NCI-H1694 (cell line): ENCODE results near the gene PARD6B.
"Not testable (repeated sequence)": the region's sequence is repeated elsewhere in the genome, so short reads cannot be mapped to it uniquely, and the experiment has no call there.

Experiments
- DNase-seq: peaks from one replicate; lab custom pipeline; 2025; lab: John Stamatoyannopoulos, UW

The PARD6B gene

DNA sequence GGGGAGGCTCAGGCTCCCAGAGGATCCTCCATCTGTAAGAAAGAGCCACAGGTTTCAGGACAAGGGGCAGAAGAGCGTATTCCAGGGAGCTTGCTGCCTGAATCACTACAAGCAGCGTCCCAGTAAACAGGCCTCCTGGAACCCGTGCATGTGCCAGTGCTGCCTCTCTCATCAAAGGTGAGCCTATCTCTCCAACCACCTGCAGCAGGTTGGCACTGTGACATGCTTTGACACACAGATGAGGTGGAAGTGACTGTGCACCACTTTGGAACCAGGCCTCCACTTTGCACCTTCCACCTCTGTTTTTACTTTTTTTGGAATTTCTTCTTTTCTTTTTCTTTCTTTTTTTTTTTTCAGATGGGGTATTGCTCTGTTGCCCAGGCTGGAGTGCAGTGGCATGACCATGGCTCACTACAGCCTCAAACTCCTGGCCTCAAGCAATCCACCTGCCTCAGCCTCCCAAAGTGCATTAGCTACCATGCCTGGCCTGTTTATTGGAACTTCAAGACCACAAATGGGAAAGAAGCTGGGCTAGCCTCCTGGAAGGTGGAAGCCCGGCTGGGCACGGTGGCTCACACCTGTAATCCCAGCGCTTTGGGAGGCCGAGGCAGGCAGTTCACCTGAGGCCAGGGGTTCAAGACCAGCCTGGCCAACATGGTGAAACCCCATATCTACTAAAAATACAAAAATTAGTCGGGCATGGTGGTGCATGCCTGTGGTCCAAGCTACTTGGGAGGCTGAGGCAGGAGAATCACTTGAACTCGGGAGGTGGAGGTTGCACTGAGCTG lies 27.5 kb upstream of the PARD6B start:
- DNase-seq, result not testable (repeated sequence)

DNA sequence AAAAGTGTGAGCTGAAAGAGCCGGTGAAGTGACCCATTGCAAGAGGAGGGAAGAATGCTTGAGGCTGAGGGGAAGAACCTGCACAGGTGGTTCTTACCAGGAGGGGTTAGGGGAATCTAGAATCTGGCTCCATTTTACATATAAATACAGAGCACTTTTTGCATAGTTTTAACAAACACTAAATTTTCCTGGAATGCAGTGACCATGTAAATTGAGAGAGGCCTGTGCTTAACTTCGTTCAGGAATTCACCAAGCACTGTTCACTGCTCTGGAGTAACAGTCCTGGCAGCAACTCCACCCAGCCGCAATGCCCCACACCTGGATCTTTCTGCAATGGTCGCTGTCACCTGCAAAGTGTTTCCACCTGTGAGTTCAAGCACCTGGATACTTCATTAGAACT lies 26.9 kb upstream of the PARD6B start:
- no peak for DNase-seq

- DNase-seq, result no peak
Measured at GRCh38 chr20:50704971-50705370, 26.4 kb upstream of the PARD6B start.

- no peak for DNase-seq
Measured at GRCh38 chr20:50708845-50709635, 22.3 kb upstream of the PARD6B start.

DNA sequence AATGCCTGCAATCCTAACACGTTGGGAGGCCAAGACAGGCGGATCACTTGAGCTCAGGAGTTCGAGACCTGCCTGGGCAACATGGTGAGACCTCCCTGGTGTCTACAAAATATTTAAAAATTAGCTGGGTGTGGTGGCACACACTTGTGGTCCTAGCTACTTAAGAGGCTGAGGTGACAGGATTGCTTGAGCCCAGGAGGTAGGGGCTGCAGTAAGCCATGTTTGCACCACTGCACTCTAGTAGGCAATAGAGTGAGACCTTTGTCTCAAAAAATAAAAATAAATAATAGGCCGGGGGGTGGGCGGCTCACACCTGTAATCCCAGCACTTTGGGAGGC lies 21.8 kb upstream of the PARD6B start:
- no peak for DNase-seq

GRCh38 chr20:50710492-50711063 lies 20.8 kb upstream of the PARD6B start:
- DNase-seq, result no peak

- no peak for DNase-seq
Measured at GRCh38 chr20:50711113-50711825, 20.1 kb upstream of the PARD6B start.

DNA sequence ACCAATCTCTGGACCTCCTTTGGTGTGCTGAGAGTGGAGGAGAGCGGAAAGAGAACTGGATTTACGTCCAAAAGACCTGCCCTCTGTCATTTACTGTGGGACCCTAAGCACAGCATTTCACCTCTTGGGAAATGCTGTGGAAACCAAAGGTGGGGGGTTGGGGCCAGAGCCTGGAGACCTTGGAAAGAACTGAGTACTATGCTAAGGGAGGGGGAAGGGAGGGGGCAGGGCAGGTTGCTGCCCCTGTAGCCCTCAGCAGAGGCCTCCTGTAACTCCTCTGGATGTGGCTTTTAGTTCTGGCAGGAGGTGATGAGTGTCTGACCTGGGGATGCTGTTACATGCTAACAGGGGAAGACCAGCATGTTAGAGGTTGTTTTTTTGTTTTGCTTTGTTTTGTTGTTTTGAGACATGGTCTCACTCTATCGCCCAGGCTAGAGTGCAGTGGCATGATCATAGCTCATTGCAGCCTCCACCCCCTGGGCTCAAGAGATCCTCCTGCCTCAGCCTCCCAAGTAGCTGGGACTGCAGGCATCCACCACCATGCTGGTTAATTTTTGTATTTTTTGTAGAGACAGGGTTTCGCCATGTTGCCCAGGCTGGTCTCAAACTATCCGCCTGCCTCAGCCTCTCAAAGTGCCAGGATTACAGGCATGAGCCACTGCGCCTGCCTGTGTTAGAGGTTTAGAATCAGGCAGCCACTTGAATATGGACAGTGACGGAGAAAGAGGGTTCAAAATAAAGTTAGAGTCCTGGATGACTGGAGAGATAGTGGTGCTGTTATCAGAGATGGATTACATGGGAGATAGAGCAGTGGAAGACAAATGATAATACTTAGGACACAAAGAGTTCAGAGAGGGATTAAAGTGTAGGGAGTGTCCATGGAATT lies 18.4 kb upstream of the PARD6B start:
- no peak for DNase-seq

- DNase-seq, result no peak
Measured at GRCh38 chr20:50713657-50714101, 17.7 kb upstream of the PARD6B start.

GRCh38 chr20:50714426-50714825 lies 17.0 kb upstream of the PARD6B start:
- DNase-seq, result not testable (repeated sequence)

- DNase-seq, result no peak
Measured at GRCh38 chr20:50715694-50716093, 15.7 kb upstream of the PARD6B start.

DNA sequence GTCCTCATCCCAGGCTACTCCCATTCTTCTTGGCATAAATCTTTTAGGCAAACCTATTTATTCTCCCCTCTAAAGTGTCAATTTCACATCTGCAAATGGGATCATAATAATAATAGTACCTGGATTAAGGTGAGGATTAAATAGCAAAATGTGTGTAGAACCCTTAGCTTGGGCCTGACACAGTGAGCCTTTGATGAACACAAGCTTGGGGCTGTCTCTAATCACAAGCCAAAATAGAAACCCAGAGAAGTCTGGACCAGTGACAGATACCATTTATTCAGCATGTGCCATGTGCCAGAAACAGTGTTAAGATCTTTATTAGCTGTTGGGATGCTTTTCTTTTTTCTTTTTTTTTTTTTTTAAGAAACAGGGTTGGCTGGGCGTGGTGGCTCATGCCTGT lies 14.9 kb upstream of the PARD6B start:
- DNase-seq, result no peak

DNA sequence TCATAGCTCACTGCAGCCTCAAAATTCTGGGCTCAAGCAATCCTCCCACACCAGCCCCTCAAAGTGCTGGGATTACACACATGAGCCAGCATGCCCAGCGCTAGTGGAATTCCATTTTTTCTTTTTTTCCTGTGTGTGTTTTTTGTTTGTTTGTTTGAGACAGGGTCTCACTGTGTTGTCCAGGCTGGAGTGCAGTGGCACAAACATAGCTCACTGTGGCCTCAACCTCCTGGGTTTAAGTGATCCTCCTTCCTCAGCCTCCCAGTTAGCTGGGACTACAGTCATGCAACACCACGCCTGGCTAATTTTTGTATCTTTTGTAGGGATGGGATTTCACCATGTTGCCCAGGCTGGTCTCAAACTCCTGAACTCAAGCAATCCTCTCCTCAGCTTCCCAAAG lies 14.1 kb upstream of the PARD6B start:
- DNase-seq, result no peak

DNA sequence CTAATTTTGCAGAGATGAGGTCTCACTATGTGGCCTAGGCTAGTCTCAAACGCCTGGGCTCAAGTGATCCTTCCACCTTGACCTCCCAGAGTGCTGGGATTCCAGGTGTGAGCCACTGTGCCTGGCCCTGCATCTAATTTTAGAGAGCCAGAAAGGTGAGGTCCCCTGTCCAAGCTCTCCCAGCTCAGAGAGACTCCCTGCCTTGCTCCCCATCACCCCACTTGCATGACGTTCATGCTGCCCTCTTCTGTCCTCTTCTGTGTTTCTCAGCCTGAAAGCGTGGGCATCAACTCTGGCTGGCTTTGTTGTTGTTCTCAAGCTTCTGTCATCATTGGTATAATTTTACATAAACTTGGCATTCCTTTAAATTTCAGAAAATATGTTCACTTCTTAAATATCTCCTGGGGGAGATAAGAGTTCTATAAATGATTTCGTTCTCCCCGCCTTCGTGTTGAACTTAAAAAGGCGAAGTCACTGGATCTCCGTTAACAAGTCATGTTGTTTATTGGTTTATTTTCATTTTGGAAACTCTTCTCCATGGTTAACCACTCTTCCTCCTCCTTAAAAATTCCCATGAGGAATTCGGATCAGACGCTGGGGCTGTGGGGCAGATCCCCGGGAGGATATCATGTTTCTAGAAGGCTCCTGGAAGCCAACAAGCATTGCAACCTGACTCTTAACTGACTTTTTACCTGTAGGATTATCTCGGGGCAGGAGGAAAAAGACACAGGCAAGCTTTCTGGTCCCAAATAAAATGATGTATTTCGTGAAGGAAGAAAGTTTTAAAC lies 13.2 kb upstream of the PARD6B start:
- no peak for DNase-seq

- no peak for DNase-seq
Measured at GRCh38 chr20:50719328-50719727, 12.1 kb upstream of the PARD6B start.

DNA sequence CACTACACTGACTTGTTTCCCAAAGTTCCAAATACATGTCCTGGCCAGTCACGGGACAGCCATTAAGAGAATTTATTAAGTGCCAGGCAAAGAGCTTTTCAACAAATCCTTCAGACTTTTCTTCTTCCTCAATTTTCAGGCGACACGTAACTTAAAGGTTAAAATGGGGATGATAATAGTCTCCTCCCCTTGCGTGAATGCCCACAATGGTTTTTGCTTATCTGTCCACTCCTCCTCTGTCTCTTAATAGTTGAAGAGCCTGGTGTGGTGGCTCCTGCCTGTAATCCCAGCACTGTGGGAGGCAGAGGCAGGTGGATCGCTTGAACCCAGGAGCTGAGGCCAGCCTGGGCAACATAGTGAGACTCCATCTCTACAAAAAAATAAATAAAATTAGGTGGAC lies 11.4 kb upstream of the PARD6B start:
- DNase-seq, result no peak

GRCh38 chr20:50720582-50720981 lies 10.8 kb upstream of the PARD6B start:
- DNase-seq, result no peak

DNA sequence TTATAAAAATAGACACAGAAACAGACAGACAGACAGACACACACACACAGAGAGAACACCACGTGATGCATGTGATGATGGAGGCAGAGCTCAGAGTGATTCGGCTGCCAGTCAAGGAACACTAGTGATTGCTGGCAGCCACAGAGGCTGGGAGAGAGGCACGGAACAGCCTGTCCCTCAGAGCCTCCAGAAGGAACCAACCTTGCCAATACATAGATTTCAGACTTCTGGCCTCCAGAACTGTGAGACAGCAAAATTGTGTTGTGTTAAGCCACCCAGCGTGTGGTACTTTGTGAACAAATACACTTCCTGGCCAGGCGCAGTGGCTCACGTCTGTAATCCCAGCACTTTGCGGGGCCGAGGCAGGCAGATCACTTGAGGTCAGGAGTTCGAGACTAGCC lies 9.5 kb upstream of the PARD6B start:
- no peak for DNase-seq

DNA sequence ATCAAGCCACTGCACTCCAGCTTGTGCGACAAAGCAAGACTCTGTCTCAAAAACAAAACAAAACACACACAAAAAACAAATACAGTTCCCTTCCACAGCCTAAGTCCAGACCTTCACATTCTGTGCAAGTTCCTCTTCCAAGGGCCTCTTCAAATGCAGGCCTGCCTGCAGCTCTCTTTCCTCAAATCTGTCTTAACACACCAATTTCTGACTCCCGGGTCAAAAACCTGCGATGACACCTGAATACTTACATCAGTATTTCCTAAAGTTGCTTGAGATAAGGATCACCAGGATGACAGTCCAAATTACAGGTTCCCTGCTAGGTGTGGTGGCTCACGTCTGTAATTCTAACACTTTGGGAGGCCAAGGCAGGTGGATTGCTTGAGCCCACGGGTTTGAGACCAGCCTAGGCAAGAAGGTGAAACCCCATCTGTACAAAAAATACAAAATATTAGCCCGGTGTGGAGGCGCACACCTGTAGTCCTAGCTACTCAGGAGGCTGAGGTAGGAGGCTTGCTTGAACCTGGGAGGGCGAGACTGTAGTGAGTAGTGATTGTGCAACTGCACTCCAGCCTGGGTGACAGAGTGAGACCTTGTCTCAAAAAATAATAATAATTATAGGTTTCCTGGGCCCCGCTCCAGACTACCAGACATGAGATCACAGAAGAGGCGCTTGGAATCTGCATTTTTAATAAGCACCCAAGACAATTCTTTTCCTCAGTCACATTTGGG lies 8.8 kb upstream of the PARD6B start:
- no peak for DNase-seq

- no peak for DNase-seq
Measured at GRCh38 chr20:50723672-50724071, 7.7 kb upstream of the PARD6B start.
